HEK293T (cell line): ENCODE measurements around the gene C11orf58.

Experiments used
- ARNT ChIP-seq: fragments of 450-650 bp; IDR thresholded peaks from 2 replicates; pipeline ENCODE4 v1.6.1; 2017; ENCODE audit warnings: mild to moderate bottlenecking
- BHLHE40 ChIP-seq: fragments of 450-650 bp; IDR thresholded peaks from 2 replicates; pipeline ENCODE4 v1.6.1; 2016; ENCODE audit warnings: mild to moderate bottlenecking, moderate library complexity, borderline replicate concordance
- CTBP1 ChIP-seq: fragments of 450-650 bp; IDR thresholded peaks from 2 replicates; pipeline ENCODE4 v1.6.1; 2016; ENCODE audit warnings: borderline replicate concordance
- ELF4 ChIP-seq: fragments of 450-650 bp; IDR thresholded peaks from 2 replicates; pipeline ENCODE4 v1.6.1; 2017; ENCODE audit warnings: antibody characterized with exemption
- FOXA1 ChIP-seq: fragments of 450-650 bp; IDR thresholded peaks from 2 replicates; pipeline ENCODE4 v1.6.1; 2016; ENCODE audit warnings: mild to moderate bottlenecking
- FOXK2 ChIP-seq: fragments of 450-650 bp; IDR thresholded peaks from 2 replicates; pipeline ENCODE4 v1.6.1; 2016; ENCODE audit warnings: mild to moderate bottlenecking
- FOXM1 ChIP-seq: fragments of 450-650 bp; IDR thresholded peaks from 2 replicates; pipeline ENCODE4 v1.6.1; 2017; ENCODE audit warnings: mild to moderate bottlenecking, borderline replicate concordance
- HDGF ChIP-seq: fragments of 450-650 bp; IDR thresholded peaks from 2 replicates; pipeline ENCODE4 v1.6.1; 2017; ENCODE audit warnings: antibody characterized with exemption, borderline replicate concordance
- PKNOX1 ChIP-seq: fragments of 450-650 bp; IDR thresholded peaks from 2 replicates; pipeline ENCODE4 v1.6.1; 2016
- SP1 ChIP-seq: fragments of 450-650 bp; IDR thresholded peaks from 2 replicates; pipeline ENCODE4 v1.6.1; 2017
- SUZ12 ChIP-seq: fragments of 450-650 bp; IDR thresholded peaks from 2 replicates; pipeline ENCODE4 v1.6.1; 2016; ENCODE audit warnings: mild to moderate bottlenecking
- ZNF384 ChIP-seq: fragments of 450-650 bp; IDR thresholded peaks from 2 replicates; pipeline ENCODE4 v1.6.1; 2016

GRCh38 chr11:16749666-16750065 is 11.2 kb downstream of the C11orf58 start:
- no peak for TF ChIP-seq ZNF384
- no peak for TF ChIP-seq ARNT
- TF ChIP-seq PKNOX1 = no peak
- TF ChIP-seq SUZ12 = no peak
- TF ChIP-seq FOXM1 = no peak
- TF ChIP-seq BHLHE40 = no peak
- TF ChIP-seq FOXK2 = no peak
- no peak for TF ChIP-seq FOXA1
- TF ChIP-seq ELF4 = no peak
- TF ChIP-seq HDGF = no peak
- no peak for TF ChIP-seq SP1
- TF ChIP-seq CTBP1 = no peak
